Ramos (cell line): ENCODE data around the gene SCN5A.

ENCODE experiments used
- in situ Hi-C: fragments of 300-500 bp; cut with MboI; formaldehyde crosslinking; loops from one replicate; pipeline ENCODE4 v1.14.3; 2022; ENCODE audit warnings: low sequenced_read_pairs; ENCODE audit not compliant: unreplicated experiment

The SCN5A gene

GRCh38 chr3:38630070-38630469 lies 19.4 kb downstream of the SCN5A start:
- in situ Hi-C loops, result no loop called here

GRCh38 chr3:38628835-38629234 lies 20.7 kb downstream of the SCN5A start:
- in situ Hi-C loops, result no loop called here

GRCh38 chr3:38627956-38628355 lies 21.5 kb downstream of the SCN5A start:
- in situ Hi-C loops, result no loop called here

GRCh38 chr3:38626171-38626570 lies 23.3 kb downstream of the SCN5A start:
- in situ Hi-C loops, result no loop called here

GRCh38 chr3:38623539-38623938 lies 25.9 kb downstream of the SCN5A start:
- in situ Hi-C loops, result no loop called here

- in situ Hi-C loops, result no loop called here
Observed at GRCh38 chr3:38622336-38622735, 27.2 kb downstream of the SCN5A start.

- in situ Hi-C loops, result no loop called here
Observed at GRCh38 chr3:38620236-38620635, 29.3 kb downstream of the SCN5A start.

- in situ Hi-C loops, result no loop called here
Observed at GRCh38 chr3:38618343-38618742, 31.1 kb downstream of the SCN5A start.

GRCh38 chr3:38617586-38617985 lies 31.9 kb downstream of the SCN5A start:
- in situ Hi-C loops, result no loop called here

GRCh38 chr3:38617137-38617536 lies 32.4 kb downstream of the SCN5A start:
- in situ Hi-C loops, result no loop called here

- in situ Hi-C loops, result no loop called here
Observed at GRCh38 chr3:38616658-38617057, 32.8 kb downstream of the SCN5A start.

GRCh38 chr3:38616111-38616510 lies 33.4 kb downstream of the SCN5A start:
- in situ Hi-C loops, result no loop called here

- in situ Hi-C loops, result no loop called here
Observed at GRCh38 chr3:38614651-38615352, 34.7 kb downstream of the SCN5A start.

- in situ Hi-C loops, result no loop called here
Observed at GRCh38 chr3:38614091-38614490, 35.4 kb downstream of the SCN5A start.

- in situ Hi-C loops, result no loop called here
Observed at GRCh38 chr3:38613426-38613825, 36.1 kb downstream of the SCN5A start.

GRCh38 chr3:38611866-38612265 lies 37.6 kb downstream of the SCN5A start:
- in situ Hi-C loops, result no loop called here

- in situ Hi-C loops, result no loop called here
Observed at GRCh38 chr3:38610934-38611333, 38.6 kb downstream of the SCN5A start.

- in situ Hi-C loops, result no loop called here
Observed at GRCh38 chr3:38610436-38610835, 39.1 kb downstream of the SCN5A start.

GRCh38 chr3:38609386-38610111 lies 39.9 kb downstream of the SCN5A start:
- in situ Hi-C loops, result no loop called here

- in situ Hi-C loops, result no loop called here
Observed at GRCh38 chr3:38608961-38609360, 40.5 kb downstream of the SCN5A start.

GRCh38 chr3:38608086-38608775 lies 41.3 kb downstream of the SCN5A start:
- in situ Hi-C loops, result no loop called here
